Progenitor cell of endocrine pancreas (in vitro differentiated cells): Measurements from ENCODE around the gene EMP1. TPM values are rescaled to one million over a fixed set of nuclear protein-coding genes. Genes with fewer than 3 reads are reported as not detected.
A peak's percentile ranks its signal among the peaks of the same experiment; 100 is the strongest.

Experiments
- DNase-seq: peaks from one replicate; pipeline ENCODE4 v3.0.0; 2021; ENCODE audit warnings: low spot score; ENCODE audit not compliant: unreplicated experiment
- H3K27ac Mint-ChIP-seq: 2 replicates; pipeline ENCODE4 v1.8.0; 2021; ENCODE audit warnings: mild to moderate bottlenecking, moderate library complexity, mixed read lengths
- H3K27me3 Mint-ChIP-seq: 2 replicates; pipeline ENCODE4 v1.8.0; 2021; ENCODE audit warnings: mixed read lengths
- H3K36me3 Mint-ChIP-seq: 2 replicates; pipeline ENCODE4 v1.8.0; 2022; ENCODE audit warnings: mixed read lengths; ENCODE audit not compliant: insufficient read depth
- H3K4me1 Mint-ChIP-seq: 2 replicates; pipeline ENCODE4 v1.8.0; 2021; ENCODE audit warnings: low read depth, mixed read lengths
- H3K4me3 Mint-ChIP-seq: 2 replicates; pipeline ENCODE4 v1.8.0; 2021; ENCODE audit warnings: low read depth, mild to moderate bottlenecking, moderate library complexity, mixed read lengths
- H3K9me3 Mint-ChIP-seq: 2 replicates; pipeline ENCODE4 v1.8.0; 2021; ENCODE audit warnings: low read depth, mixed read lengths
- CTCF ChIP-seq: fragments of 200-600 bp; sonication (generic); IDR thresholded peaks from one replicate; pipeline ENCODE4 v1.5.0; 2021; ENCODE audit warnings: antibody characterized with exemption, mild to moderate bottlenecking; ENCODE audit not compliant: unreplicated experiment
- total RNA-seq: library from RNA; stranded (reverse); gene quantifications from 2 replicates; pipeline ENCODE4 v1.2.1, GENCODE V29; 2021

EMP1 gene
- total RNA-seq, 1 donor from 2014 or later, result 0.31 TPM

- no peak for DNase-seq
- H3K27me3 Mint-ChIP-seq, result peaks cover 9% of the 10 kb centered on the region
- no peak for TF ChIP-seq CTCF
- peaks cover 4% of the 10 kb centered on the region for H3K9me3 Mint-ChIP-seq
- no peak overlapping the region for H3K27ac Mint-ChIP-seq
- peaks cover 7% of the 10 kb centered on the region for H3K4me1 Mint-ChIP-seq
- H3K4me3 Mint-ChIP-seq, result no peak overlapping the region
- no peaks in the 10 kb centered on the region for H3K36me3 Mint-ChIP-seq
Measured at GRCh38 chr12:13230500-13230899, 34.0 kb downstream of the EMP1 start.

GRCh38 chr12:13233830-13234641 is 37.5 kb downstream of the EMP1 start:
- Mint-ChIP-seq H3K9me3 (peaks cover 4% of the 10 kb centered on the region), H3K4me3 (no peak overlapping the region), H3K27ac (no peak overlapping the region), H3K36me3 (no peaks in the 10 kb centered on the region), H3K27me3 (peaks cover 2% of the 10 kb centered on the region), H3K4me1 (peaks cover 5% of the 10 kb centered on the region)
- peak; percentile 80 for TF ChIP-seq CTCF
- DNase-seq, result peak; percentile 31

GRCh38 chr12:13238204-13238603 is 41.7 kb downstream of the EMP1 start:
- Mint-ChIP-seq H3K9me3 (no peaks in the 10 kb centered on the region), H3K4me3 (no peak overlapping the region), H3K36me3 (no peaks in the 10 kb centered on the region), H3K4me1 (peaks cover 5% of the 10 kb centered on the region), H3K27me3 (peaks cover 5% of the 10 kb centered on the region), H3K27ac (no peak overlapping the region)
- no peak for DNase-seq
- TF ChIP-seq CTCF, result no peak

- H3K27me3 Mint-ChIP-seq, result peaks cover 5% of the 10 kb centered on the region
- peaks cover 5% of the 10 kb centered on the region for H3K4me1 Mint-ChIP-seq
- no peaks in the 10 kb centered on the region for H3K9me3 Mint-ChIP-seq
- DNase-seq, result no peak
- no peak overlapping the region for H3K4me3 Mint-ChIP-seq
- no peaks in the 10 kb centered on the region for H3K36me3 Mint-ChIP-seq
- TF ChIP-seq CTCF, result no peak
- no peak overlapping the region for H3K27ac Mint-ChIP-seq
Measured at GRCh38 chr12:13241833-13242488, 45.4 kb downstream of the EMP1 start.

- Mint-ChIP-seq H3K27ac (no peak overlapping the region), H3K36me3 (no peaks in the 10 kb centered on the region), H3K9me3 (no peaks in the 10 kb centered on the region), H3K27me3 (peaks cover 9% of the 10 kb centered on the region), H3K4me3 (no peak overlapping the region), H3K4me1 (peaks cover 3% of the 10 kb centered on the region)
- TF ChIP-seq CTCF, result no peak
- DNase-seq, result no peak
Measured at GRCh38 chr12:13242936-13243335, 46.4 kb downstream of the EMP1 start.
